GM12892 (cell line): ENCODE data around the gene PDE8A.
"Not testable (repeated sequence)": the region's sequence is repeated elsewhere in the genome, so short reads cannot be mapped to it uniquely, and the experiment has no call there.

Experiments used
- DNase-seq: peaks from one replicate; pipeline ENCODE4 v3.0.0; 2011; ENCODE audit not compliant: insufficient read length
- FAIRE-seq: peaks from 2 replicates; lab custom pipeline; 2011; peaks lifted over from hg19 to GRCh38; lab: Jason Lieb, UNC
- POLR2A ChIP-seq: IDR thresholded peaks from 2 replicates; pipeline ENCODE4 v1.6.1; 2011; ENCODE audit warnings: low read depth, low read length, control low read depth
- POLR2AphosphoS5 ChIP-seq: IDR thresholded peaks from 2 replicates; pipeline ENCODE4 v1.6.1; 2011; ENCODE audit warnings: low read depth, low read length, control low read depth
- TAF1 ChIP-seq: IDR thresholded peaks from 2 replicates; pipeline ENCODE4 v1.6.1; 2011; ENCODE audit warnings: low read depth, mild to moderate bottlenecking, control low read depth, low read length, borderline replicate concordance

Gene PDE8A

GRCh38 chr15:85167568-85167967 lies 185.9 kb downstream of the PDE8A start:
- no peak for TF ChIP-seq TAF1
- no peak for TF ChIP-seq POLR2A
- TF ChIP-seq POLR2AphosphoS5: no peak
- FAIRE-seq (no peak), DNase-seq (no peak)

- DNase-seq (peak; percentile 17), FAIRE-seq (no peak)
- TF ChIP-seq POLR2A: no peak
- TF ChIP-seq TAF1: no peak
- no peak for TF ChIP-seq POLR2AphosphoS5
Observed at GRCh38 chr15:85168642-85169173, 187.1 kb downstream of the PDE8A start.

GRCh38 chr15:85171736-85172135 lies 190.1 kb downstream of the PDE8A start:
- no peak for DNase-seq
- no peak for FAIRE-seq
- TF ChIP-seq TAF1 (no peak), POLR2A (no peak), POLR2AphosphoS5 (no peak)

GRCh38 chr15:85172846-85173490 lies 191.3 kb downstream of the PDE8A start:
- FAIRE-seq (no peak), DNase-seq (no peak)
- no peak for TF ChIP-seq TAF1
- TF ChIP-seq POLR2A: no peak
- no peak for TF ChIP-seq POLR2AphosphoS5

- not testable (repeated sequence) for DNase-seq, FAIRE-seq
Observed at GRCh38 chr15:85173630-85174029, 192.0 kb downstream of the PDE8A start.

GRCh38 chr15:85174521-85174920 lies 192.9 kb downstream of the PDE8A start:
- DNase-seq: no peak
- TF ChIP-seq POLR2A (no peak), TAF1 (no peak), POLR2AphosphoS5 (no peak)
- no peak for FAIRE-seq

GRCh38 chr15:85177042-85177515 lies 195.4 kb downstream of the PDE8A start:
- not testable (repeated sequence) for DNase-seq, FAIRE-seq

GRCh38 chr15:85178308-85178707 lies 196.7 kb downstream of the PDE8A start:
- DNase-seq (no peak), FAIRE-seq (no peak)
- TF ChIP-seq POLR2AphosphoS5 (no peak), TAF1 (no peak), POLR2A (no peak)

GRCh38 chr15:85179700-85180099 lies 198.0 kb downstream of the PDE8A start:
- DNase-seq (no peak), FAIRE-seq (no peak)
- TF ChIP-seq TAF1: no peak
- no peak for TF ChIP-seq POLR2A
- TF ChIP-seq POLR2AphosphoS5: no peak

- FAIRE-seq: not testable (repeated sequence)
Observed at GRCh38 chr15:85185350-85185749, 203.7 kb downstream of the PDE8A start.

GRCh38 chr15:85188171-85188577 lies 206.5 kb downstream of the PDE8A start:
- DNase-seq, FAIRE-seq: not testable (repeated sequence)

More at GRCh38 chr15:85185350-85185749, 203.7 kb downstream of the PDE8A start:
- DNase-seq: not testable (repeated sequence)
